Measurements from ENCODE around the gene CDC37. TPM values are rescaled to one million over a fixed set of nuclear protein-coding genes. Genes with fewer than 3 reads are reported as not detected.

CDC37 gene
- total RNA-seq, 2 experiments from 2014 or later = 264 to 288 TPM

GRCh38 chr19:10346509-10346908 is 56.8 kb downstream of the CDC37 start:
- Mint-ChIP-seq H3K27ac (no peak overlapping the region), H3K36me3 (ENCODE audit: low read depth) (peaks cover 7% of the 10 kb centered on the region), H3K27me3 (ENCODE audit: low read depth) (no peaks in the 10 kb centered on the region), H3K9me3 (ENCODE audit: insufficient read depth) (no peaks in the 10 kb centered on the region), H3K4me3 (no peak overlapping the region), H3K4me1 (ENCODE audit: low read depth) (no peaks in the 10 kb centered on the region)
- ATAC-seq (no peak), DNase-seq (no peak)
- ChIA-PET POLR2A (interaction anchor here (1.3 kb wide), 1 partner anchor 37 kb away, joined by 3 read pairs; no protein-coding TSS in a partner anchor), CTCF (no interaction called here)

GRCh38 chr19:10344780-10345179 is 58.6 kb downstream of the CDC37 start:
- ATAC-seq (no peak), DNase-seq (no peak)
- H3K4me3 Mint-ChIP-seq = no peak overlapping the region
- peaks cover 10% of the 10 kb centered on the region for H3K4me1 Mint-ChIP-seq (ENCODE audit: low read depth)
- peaks cover 3% of the 10 kb centered on the region for H3K36me3 Mint-ChIP-seq (ENCODE audit: low read depth)
- H3K9me3 Mint-ChIP-seq (ENCODE audit: insufficient read depth) = no peaks in the 10 kb centered on the region
- H3K27ac Mint-ChIP-seq = no peak overlapping the region
- H3K27me3 Mint-ChIP-seq (ENCODE audit: low read depth) = no peaks in the 10 kb centered on the region
- POLR2A ChIA-PET = interaction anchor here (1.0 kb wide), 2 partner anchors 11 to 14 kb away, joined by 4 to 5 read pairs; partner anchors contain the start of gene RAVER1
- CTCF ChIA-PET = interaction anchor here (1.2 to 3.2 kb wide), 2 partner anchors 44 to 74 kb away, joined by 3 to 11 read pairs; partner anchors contain the start of gene ICAM1

- DNase-seq = no peak
- no peaks in the 10 kb centered on the region for H3K27me3 Mint-ChIP-seq (ENCODE audit: low read depth)
- ATAC-seq = no peak
- no peak overlapping the region for H3K27ac Mint-ChIP-seq
- no peaks in the 10 kb centered on the region for H3K9me3 Mint-ChIP-seq (ENCODE audit: insufficient read depth)
- CTCF ChIA-PET = interaction anchor here (0.9 to 3.2 kb wide), 3 partner anchors 45 to 108 kb away, joined by 3 to 17 read pairs (median 11); partner anchors contain the start of gene ICAM1
- H3K36me3 Mint-ChIP-seq (ENCODE audit: low read depth) = peaks cover 11% of the 10 kb centered on the region
- peaks cover 22% of the 10 kb centered on the region for H3K4me1 Mint-ChIP-seq (ENCODE audit: low read depth)
- H3K4me3 Mint-ChIP-seq = no peak overlapping the region
- POLR2A ChIA-PET = interaction anchor here (0.5 kb wide), 1 partner anchor 75 kb away, joined by 3 read pairs; no protein-coding TSS in a partner anchor
Observed at GRCh38 chr19:10343495-10343894, 59.8 kb downstream of the CDC37 start.

Small RNAs within 50 kb of the gene (microRNA-seq; reads per million reads assigned to microRNA genes)
- 4.0 reads per million for gene MIR1181

Other genes starting within 250 kb of the CDC37 start
- gene DNMT1, start 208.6 kb downstream of the CDC37 start, total RNA-seq = 100 to 1,000 TPM; 408 to 412 TPM
- gene S1PR2, start 172.2 kb downstream of the CDC37 start, total RNA-seq = 1 to 10 TPM; 3.5 to 3.8 TPM
- gene MRPL4, start 151.3 kb downstream of the CDC37 start, total RNA-seq = 10 to 100 TPM; 85.9 to 87.0 TPM
- gene ICAM1, start 132.4 kb downstream of the CDC37 start, total RNA-seq = 10 to 100 TPM; 10.7 to 11.1 TPM
- gene ICAM4, start 116.6 kb downstream of the CDC37 start, total RNA-seq = 1 to 10 TPM in 1 of 2 experiments, under 1 TPM in 1; 0.99 to 1.1 TPM
- under 1 TPM; 0.29 to 0.57 TPM for gene ICAM5, start 113.6 kb downstream of the CDC37 start, total RNA-seq
- gene ZGLP1, start 93.7 kb downstream of the CDC37 start, total RNA-seq = 1 to 10 TPM; 3.4 to 3.8 TPM
- gene FDX2, start 87.5 kb downstream of the CDC37 start, total RNA-seq = 1 to 10 TPM; 8.2 to 9.4 TPM
- gene RAVER1, start 70.0 kb downstream of the CDC37 start, total RNA-seq = 10 to 100 TPM; 79.8 to 91.7 TPM
- gene ICAM3, start 63.9 kb downstream of the CDC37 start, total RNA-seq = 100 to 1,000 TPM; 194 to 202 TPM
- 100 to 1,000 TPM; 216 to 240 TPM for gene TYK2, start 23.0 kb downstream of the CDC37 start, total RNA-seq
- gene PDE4A, start 17.0 kb upstream of the CDC37 start, total RNA-seq = 10 to 100 TPM; 54.2 to 56.0 TPM
- gene KEAP1, start 99.8 kb upstream of the CDC37 start, total RNA-seq = 10 to 100 TPM; 89.4 to 92.1 TPM
- gene S1PR5, start 113.9 kb upstream of the CDC37 start, total RNA-seq = under 1 TPM; 0.89 to 0.95 TPM
- gene ATG4D, start 140.4 kb upstream of the CDC37 start, total RNA-seq = 10 to 100 TPM; 46.1 to 46.9 TPM
- 10 to 100 TPM; 64.0 to 72.8 TPM for gene KRI1, start 162.5 kb upstream of the CDC37 start, total RNA-seq
- 10 to 100 TPM; 86.0 to 88.7 TPM for gene CDKN2D, start 165.4 kb upstream of the CDC37 start, total RNA-seq
- not detected for gene AP1M2, start 183.8 kb upstream of the CDC37 start, total RNA-seq
- gene SLC44A2, start 222.0 kb upstream of the CDC37 start, total RNA-seq = 100 to 1,000 TPM; 112 to 121 TPM